Measurements from ENCODE around the gene CD244.

- TF ChIP-seq, protein P1, sequence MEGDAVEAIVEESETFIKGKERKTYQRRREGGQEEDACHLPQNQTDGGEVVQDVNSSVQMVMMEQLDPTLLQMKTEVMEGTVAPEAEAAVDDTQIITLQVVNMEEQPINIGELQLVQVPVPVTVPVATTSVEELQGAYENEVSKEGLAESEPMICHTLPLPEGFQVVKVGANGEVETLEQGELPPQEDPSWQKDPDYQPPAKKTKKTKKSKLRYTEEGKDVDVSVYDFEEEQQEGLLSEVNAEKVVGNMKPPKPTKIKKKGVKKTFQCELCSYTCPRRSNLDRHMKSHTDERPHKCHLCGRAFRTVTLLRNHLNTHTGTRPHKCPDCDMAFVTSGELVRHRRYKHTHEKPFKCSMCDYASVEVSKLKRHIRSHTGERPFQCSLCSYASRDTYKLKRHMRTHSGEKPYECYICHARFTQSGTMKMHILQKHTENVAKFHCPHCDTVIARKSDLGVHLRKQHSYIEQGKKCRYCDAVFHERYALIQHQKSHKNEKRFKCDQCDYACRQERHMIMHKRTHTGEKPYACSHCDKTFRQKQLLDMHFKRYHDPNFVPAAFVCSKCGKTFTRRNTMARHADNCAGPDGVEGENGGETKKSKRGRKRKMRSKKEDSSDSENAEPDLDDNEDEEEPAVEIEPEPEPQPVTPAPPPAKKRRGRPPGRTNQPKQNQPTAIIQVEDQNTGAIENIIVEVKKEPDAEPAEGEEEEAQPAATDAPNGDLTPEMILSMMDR (conservative IDR thresholded peaks at IDR 0.05 in 1 of 2, IDR thresholded peaks at IDR 0.05 in 1 of 2; ENCODE audit: extremely low read depth in 1 of 2, insufficient read depth in 1 of 2, low read depth in 1 of 2, low read length in 2 of 2) = no peak
- no peak for TF ChIP-seq EZH2 (IDR thresholded peaks at IDR 0.05; ENCODE audit: borderline replicate concordance, low read length)
Observed at GRCh38 chr1:160880216-160880615, 17.5 kb upstream of the CD244 start.
